Kidney epithelial cell (primary cell): ENCODE results near the gene HYI. TPM values are rescaled to one million over a fixed set of nuclear protein-coding genes. Genes with fewer than 3 reads are reported as not detected.

Source experiments
- DNase-seq: peaks from one replicate; pipeline ENCODE4 v3.0.0-alpha.2; 2010; ENCODE audit warnings: low read depth
- H3K27me3 ChIP-seq: 2 replicates; pipeline ENCODE4 v1.6.0; 2011; ENCODE audit warnings: low read length; ENCODE audit not compliant: control insufficient read depth, insufficient read depth
- H3K36me3 ChIP-seq: 2 replicates; pipeline ENCODE4 v1.5.1; 2011; ENCODE audit warnings: low read length; ENCODE audit not compliant: control insufficient read depth, insufficient read depth
- H3K4me3 ChIP-seq: 2 replicates; pipeline ENCODE4 v1.5.1; 2011; ENCODE audit warnings: low read depth, mild to moderate bottlenecking, control low read depth, low read length
- CTCF ChIP-seq: IDR thresholded peaks from 2 replicates; pipeline ENCODE4 v1.5.1; 2011; ENCODE audit warnings: mild to moderate bottlenecking, moderate library complexity, low read length, control low read depth, inconsistent platforms; ENCODE audit not compliant: insufficient read depth, poor library complexity, severe bottlenecking
- total RNA-seq: library from RNA; depleted of rRNA; stranded (reverse); fragments of >200 nt; gene quantifications from 2 replicates; pipeline ENCODE4 v1.2.3, GENCODE V29; 2015

The HYI gene
- total RNA-seq, 1 donor from 2014 or later = 133 TPM

GRCh38 chr1:43430831-43431230, 22.9 kb downstream of the HYI start:
- Histone ChIP-seq H3K27me3 (no peaks in the 10 kb centered on the region), H3K4me3 (no peak overlapping the region), H3K36me3 (peaks cover 10% of the 10 kb centered on the region)
- no peak for TF ChIP-seq CTCF
- DNase-seq = no peak

- H3K27me3 ChIP-seq = no peaks in the 10 kb centered on the region
- DNase-seq = no peak
- H3K4me3 ChIP-seq = no peak overlapping the region
- TF ChIP-seq CTCF = no peak
- H3K36me3 ChIP-seq = peaks cover 10% of the 10 kb centered on the region
These were observed 25.8 kb downstream of the HYI start for GRCh38 chr1:43427941-43428340.

- no peak for TF ChIP-seq CTCF
- H3K4me3 ChIP-seq = no peak overlapping the region
- DNase-seq = no peak
- no peaks in the 10 kb centered on the region for H3K27me3 ChIP-seq
- H3K36me3 ChIP-seq = peaks cover 10% of the 10 kb centered on the region
These were observed 26.2 kb downstream of the HYI start for GRCh38 chr1:43427524-43427923.

- H3K36me3 ChIP-seq = peaks cover 7% of the 10 kb centered on the region
- no peak overlapping the region for H3K4me3 ChIP-seq
- TF ChIP-seq CTCF = no peak
- DNase-seq = no peak
- no peaks in the 10 kb centered on the region for H3K27me3 ChIP-seq
These were observed 27.5 kb downstream of the HYI start for GRCh38 chr1:43426221-43426620.

- no peak for TF ChIP-seq CTCF
- no peaks in the 10 kb centered on the region for H3K27me3 ChIP-seq
- DNase-seq = no peak
- H3K4me3 ChIP-seq = no peak overlapping the region
- H3K36me3 ChIP-seq = peaks cover 7% of the 10 kb centered on the region
These were observed 28.7 kb downstream of the HYI start for GRCh38 chr1:43425045-43425444.
